SK-N-SH treated with all-trans-retinoic acid at 6 μM for 48 hours (cell line): ENCODE results near the gene SLC25A18.

ENCODE experiments used
- ISL1 ChIP-seq: fragments of 250-450 bp; sonication (Bioruptor Pico); IDR thresholded peaks from 2 replicates; pipeline ENCODE4 v2.1.2; 2022; ENCODE audit warnings: mild to moderate bottlenecking, moderate library complexity
- RARB ChIP-seq: fragments of 250-450 bp; sonication (Bioruptor Pico); IDR thresholded peaks from 2 replicates; pipeline ENCODE4 v1.8.0; 2021; ENCODE audit warnings: mild to moderate bottlenecking, moderate library complexity
- SNAI2 ChIP-seq: fragments of 250-450 bp; sonication (Bioruptor Pico); IDR thresholded peaks from 2 replicates; pipeline ENCODE4 v1.5.0; 2020; ENCODE audit warnings: mild to moderate bottlenecking, moderate library complexity
- ZC3H10 ChIP-seq: fragments of 250-450 bp; sonication (Bioruptor Pico); IDR thresholded peaks from 2 replicates; pipeline ENCODE4 v1.5.1; 2021; ENCODE audit warnings: mild to moderate bottlenecking, moderate library complexity
- ZFP3 ChIP-seq: fragments of 250-450 bp; sonication (Bioruptor Pico); IDR thresholded peaks from 2 replicates; pipeline ENCODE4 v1.5.0; 2020; ENCODE audit warnings: mild to moderate bottlenecking, moderate library complexity
- ZNF565 ChIP-seq: fragments of 450-650 bp; formaldehyde crosslinking; conservative IDR thresholded peaks from 2 replicates; pipeline ENCODE4 v1.5.0; 2020; ENCODE audit warnings: low read depth, mild to moderate bottlenecking, moderate library complexity
- ZNF70 ChIP-seq: fragments of 450-650 bp; formaldehyde crosslinking; IDR thresholded peaks from 2 replicates; pipeline ENCODE4 v1.5.0; 2020; ENCODE audit warnings: mild to moderate bottlenecking, moderate library complexity
- TF ChIP-seq, protein P1 (sequence below): fragments of 250-450 bp; sonication (Bioruptor Pico); IDR thresholded peaks from 2 replicates; pipeline ENCODE4 v1.8.0; 2020; ENCODE audit warnings: mild to moderate bottlenecking, moderate library complexity, borderline replicate concordance
- TF ChIP-seq, protein P2 (sequence below): fragments of 250-450 bp; sonication (Bioruptor Pico); IDR thresholded peaks from 2 replicates; pipeline ENCODE4 v1.5.1; 2020; ENCODE audit warnings: low read depth, mild to moderate bottlenecking, moderate library complexity
- TF ChIP-seq, protein P3 (sequence below): fragments of 250-450 bp; sonication (Bioruptor Pico); IDR thresholded peaks from 2 replicates; pipeline ENCODE4 v1.5.1; 2021; ENCODE audit warnings: mild to moderate bottlenecking, moderate library complexity

DNA sequence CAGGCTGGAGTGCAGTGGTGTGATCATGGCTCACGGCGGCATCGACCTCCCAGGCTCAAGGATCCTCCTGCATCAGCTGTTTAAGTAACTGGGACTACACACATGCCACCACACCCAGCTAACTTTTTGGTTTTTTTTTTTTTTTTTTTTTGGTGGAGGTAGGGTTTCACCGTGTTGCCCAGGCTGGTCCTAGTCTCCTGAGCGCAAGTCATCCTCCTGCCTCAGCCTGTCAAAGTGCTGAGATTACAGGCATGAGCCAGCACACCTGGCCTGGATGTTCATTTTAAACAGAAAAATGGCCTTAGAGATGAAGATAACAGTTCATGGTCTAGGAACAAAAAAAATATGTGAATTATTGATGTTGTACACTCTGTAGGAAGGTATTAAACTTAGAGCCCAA, 13.6 kb upstream of the SLC25A18 start:
- TF ChIP-seq, protein P1, sequence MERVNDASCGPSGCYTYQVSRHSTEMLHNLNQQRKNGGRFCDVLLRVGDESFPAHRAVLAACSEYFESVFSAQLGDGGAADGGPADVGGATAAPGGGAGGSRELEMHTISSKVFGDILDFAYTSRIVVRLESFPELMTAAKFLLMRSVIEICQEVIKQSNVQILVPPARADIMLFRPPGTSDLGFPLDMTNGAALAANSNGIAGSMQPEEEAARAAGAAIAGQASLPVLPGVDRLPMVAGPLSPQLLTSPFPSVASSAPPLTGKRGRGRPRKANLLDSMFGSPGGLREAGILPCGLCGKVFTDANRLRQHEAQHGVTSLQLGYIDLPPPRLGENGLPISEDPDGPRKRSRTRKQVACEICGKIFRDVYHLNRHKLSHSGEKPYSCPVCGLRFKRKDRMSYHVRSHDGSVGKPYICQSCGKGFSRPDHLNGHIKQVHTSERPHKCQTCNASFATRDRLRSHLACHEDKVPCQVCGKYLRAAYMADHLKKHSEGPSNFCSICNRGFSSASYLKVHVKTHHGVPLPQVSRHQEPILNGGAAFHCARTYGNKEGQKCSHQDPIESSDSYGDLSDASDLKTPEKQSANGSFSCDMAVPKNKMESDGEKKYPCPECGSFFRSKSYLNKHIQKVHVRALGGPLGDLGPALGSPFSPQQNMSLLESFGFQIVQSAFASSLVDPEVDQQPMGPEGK (CRISPR knock-in tag): no peak
- TF ChIP-seq SNAI2 (CRISPR knock-in tag): no peak
- TF ChIP-seq, protein P2, sequence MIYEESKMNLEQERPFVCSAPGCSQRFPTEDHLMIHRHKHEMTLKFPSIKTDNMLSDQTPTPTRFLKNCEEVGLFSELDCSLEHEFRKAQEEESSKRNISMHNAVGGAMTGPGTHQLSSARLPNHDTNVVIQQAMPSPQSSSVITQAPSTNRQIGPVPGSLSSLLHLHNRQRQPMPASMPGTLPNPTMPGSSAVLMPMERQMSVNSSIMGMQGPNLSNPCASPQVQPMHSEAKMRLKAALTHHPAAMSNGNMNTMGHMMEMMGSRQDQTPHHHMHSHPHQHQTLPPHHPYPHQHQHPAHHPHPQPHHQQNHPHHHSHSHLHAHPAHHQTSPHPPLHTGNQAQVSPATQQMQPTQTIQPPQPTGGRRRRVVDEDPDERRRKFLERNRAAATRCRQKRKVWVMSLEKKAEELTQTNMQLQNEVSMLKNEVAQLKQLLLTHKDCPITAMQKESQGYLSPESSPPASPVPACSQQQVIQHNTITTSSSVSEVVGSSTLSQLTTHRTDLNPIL (CRISPR knock-in tag): no peak
- no peak for TF ChIP-seq ZNF565 (CRISPR knock-in tag)
- no peak for TF ChIP-seq ZNF70 (CRISPR knock-in tag)
- TF ChIP-seq, protein P3, sequence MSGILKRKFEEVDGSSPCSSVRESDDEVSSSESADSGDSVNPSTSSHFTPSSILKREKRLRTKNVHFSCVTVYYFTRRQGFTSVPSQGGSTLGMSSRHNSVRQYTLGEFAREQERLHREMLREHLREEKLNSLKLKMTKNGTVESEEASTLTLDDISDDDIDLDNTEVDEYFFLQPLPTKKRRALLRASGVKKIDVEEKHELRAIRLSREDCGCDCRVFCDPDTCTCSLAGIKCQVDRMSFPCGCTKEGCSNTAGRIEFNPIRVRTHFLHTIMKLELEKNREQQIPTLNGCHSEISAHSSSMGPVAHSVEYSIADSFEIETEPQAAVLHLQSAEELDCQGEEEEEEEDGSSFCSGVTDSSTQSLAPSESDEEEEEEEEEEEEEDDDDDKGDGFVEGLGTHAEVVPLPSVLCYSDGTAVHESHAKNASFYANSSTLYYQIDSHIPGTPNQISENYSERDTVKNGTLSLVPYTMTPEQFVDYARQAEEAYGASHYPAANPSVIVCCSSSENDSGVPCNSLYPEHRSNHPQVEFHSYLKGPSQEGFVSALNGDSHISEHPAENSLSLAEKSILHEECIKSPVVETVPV (CRISPR knock-in tag): no peak
- no peak for TF ChIP-seq ZFP3 (CRISPR knock-in tag)
- TF ChIP-seq RARB (CRISPR knock-in tag): no peak
- no peak for TF ChIP-seq ZC3H10 (CRISPR knock-in tag)
- TF ChIP-seq ISL1: no peak
